GM19099 (cell line): Measurements from ENCODE around the gene DRAM2.

Experiments used
- POLR2A ChIP-seq: IDR thresholded peaks from 3 replicates; pipeline ENCODE4 v1.6.1; 2011; ENCODE audit warnings: low read depth; ENCODE audit not compliant: insufficient read length; ENCODE audit errors: extremely low read depth

The DRAM2 gene

GRCh38 chr1:111139956-111140679 lies at the start of gene DRAM2, which contains the start of gene CEPT1:
Gene DRAM2, minus strand, starts transcription at chr1:111140093. Its CDS starts 8,539 bp downstream, at chr1:111131554.
Gene CEPT1, plus strand, starts transcription at chr1:111140223. Its CDS starts 7,492 bp downstream, at chr1:111147715.
- peak; percentile 93 for TF ChIP-seq POLR2A

DNA sequence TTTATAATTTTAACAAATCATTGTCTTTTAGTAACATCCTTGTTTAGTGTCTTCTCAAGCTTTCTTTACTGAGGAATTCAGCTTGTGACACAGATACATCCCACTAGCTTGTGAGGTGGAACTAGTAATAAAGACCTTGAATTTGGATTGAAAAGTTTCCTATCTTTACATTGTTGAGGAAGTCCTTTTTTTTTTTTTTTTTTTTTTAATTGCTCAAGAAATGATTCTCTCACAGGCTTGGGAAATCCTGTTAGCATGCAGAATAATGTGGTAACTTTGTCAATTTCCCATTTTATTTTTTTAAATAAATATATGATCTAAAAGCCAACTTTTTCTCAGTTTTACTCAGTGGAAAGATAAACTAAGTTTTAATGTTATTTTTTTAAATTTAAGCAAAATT lies 44.8 kb upstream of the DRAM2 start:
- no peak for TF ChIP-seq POLR2A

DNA sequence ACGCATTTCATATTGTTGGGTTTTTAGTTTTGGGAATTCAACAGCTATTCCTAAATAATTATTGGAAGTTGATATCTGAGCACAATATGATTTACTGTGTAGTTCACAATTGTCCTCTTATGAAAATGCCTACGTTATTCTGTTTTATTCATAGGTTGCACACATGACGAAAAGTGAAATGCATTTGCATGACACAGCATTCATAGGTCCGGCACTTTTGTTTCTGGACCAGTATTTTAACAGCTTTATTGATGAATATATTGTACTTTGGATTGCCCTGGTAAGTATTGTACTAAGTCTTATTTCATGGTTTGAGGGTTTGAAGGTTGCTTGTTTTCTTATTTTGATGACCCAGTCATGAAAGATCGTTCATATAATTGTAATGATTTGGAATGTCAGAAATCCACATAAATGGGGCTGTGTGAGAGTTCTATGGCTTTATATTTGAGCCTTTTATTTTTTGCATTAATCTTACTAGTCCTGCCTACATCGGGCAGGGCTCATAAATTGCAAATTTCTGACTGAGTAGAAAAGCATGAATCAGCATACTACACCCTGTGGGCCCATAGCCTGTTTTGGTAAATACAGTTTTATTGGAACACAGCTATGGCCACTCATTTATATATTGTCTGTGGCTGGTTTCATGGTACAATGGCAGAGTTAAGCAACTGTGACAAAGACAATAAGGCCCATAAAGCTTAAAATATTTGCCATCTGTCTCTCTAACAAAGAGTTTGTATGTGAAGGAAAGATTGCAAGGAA lies 43.6 kb upstream of the DRAM2 start:
- no peak for TF ChIP-seq POLR2A

DNA sequence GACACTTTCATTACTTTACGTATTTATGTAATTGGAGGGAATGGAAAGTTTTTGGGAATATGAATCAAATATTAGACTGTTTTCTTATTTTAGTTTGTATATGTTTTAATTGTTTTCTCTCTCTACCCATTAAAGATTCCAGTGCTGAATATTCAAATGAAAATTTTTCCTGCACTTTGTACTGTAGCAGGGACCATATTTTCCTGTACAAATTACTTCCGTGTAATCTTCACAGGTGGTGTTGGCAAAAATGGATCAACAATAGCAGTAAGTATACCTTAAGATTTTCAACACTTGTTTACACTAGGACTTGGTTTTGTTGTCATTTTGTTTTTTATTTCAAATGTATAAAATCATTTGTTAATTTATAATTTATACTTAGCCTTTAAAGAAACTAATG lies 42.2 kb upstream of the DRAM2 start:
- no peak for TF ChIP-seq POLR2A

DNA sequence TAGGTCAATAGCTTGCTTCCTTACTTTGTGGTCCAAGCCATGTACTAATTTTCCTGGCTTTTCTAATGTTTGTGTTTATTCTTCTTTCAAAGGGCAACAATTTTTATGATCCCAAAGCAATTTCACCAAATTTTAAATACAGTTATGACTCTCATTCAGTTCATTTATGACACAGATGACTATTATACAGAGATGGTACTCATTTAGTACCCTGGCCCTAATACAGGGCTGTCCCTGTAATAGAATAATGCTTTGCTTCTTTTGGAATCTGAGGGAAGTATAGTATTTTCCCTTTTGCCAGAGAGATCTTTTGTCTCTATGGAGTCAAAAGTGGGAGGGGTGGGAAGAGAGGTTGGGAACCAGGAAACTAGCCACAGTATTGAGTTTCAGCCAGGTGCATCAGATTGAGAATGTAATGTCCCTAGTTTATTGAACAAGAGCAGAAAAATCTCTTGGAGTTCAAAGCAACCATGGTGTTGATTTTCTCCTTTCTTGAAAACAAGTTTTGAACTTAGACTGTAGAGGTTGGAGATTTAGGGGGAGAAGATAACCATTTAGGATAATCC lies 40.2 kb upstream of the DRAM2 start:
- no peak for TF ChIP-seq POLR2A

DNA sequence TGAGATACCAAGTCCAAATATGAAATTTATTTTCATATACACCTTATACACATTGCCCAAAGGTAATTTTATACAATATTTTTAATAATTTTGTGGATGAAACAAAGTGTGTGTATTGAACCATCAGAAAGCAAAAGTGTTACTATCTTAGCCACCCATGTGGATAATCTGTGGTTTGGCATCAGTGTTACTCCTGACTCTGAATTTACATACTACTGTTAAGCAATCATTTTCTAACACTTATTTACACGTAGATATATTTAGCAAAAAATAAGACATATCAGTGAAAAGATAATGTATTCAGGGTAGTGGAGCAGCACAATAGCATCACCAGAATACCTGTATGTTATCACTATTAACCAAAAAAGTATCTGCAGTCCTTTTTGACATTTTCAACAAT lies 36.8 kb upstream of the DRAM2 start:
- TF ChIP-seq POLR2A, result no peak

DNA sequence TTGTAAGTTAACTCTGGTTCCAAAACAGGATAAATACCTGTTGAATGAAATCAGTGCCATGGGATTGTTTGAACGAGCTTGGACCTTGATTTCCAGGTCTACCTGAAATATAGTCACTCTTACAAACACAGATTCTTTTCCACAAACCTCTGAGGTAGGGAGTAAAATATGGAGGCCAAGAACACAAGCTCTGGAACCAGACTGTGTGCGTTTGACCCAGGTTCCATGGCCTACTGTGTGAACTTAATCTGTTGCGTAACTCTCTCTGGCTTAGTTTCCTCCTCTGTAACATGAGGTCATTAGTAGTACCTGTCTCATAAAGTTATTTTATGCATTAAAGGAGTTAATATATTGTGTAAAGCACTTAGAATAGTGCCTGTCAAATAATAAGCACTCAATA lies 35.5 kb upstream of the DRAM2 start:
- TF ChIP-seq POLR2A, result no peak

- TF ChIP-seq POLR2A, result no peak
Observed at GRCh38 chr1:111174070-111174469, 34.2 kb upstream of the DRAM2 start.

DNA sequence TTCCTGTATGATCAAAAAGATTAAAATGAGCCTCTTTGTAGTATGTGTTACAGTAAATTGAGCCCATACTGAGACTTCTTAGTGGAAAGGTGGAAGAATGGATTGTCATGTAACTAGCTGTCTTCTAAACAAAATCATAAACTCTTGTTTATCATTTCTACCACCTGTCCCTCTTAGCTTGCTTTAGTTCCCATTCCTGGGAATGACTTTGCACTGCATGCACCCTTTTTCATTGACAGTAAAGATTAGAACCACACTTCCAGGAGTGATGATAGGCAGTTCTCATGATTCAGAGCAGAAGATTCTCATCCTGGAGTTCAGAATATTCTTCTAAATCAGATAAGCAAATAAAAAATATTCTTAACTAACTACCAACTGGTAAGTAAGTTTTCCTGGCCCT lies 32.6 kb upstream of the DRAM2 start:
- no peak for TF ChIP-seq POLR2A

- no peak for TF ChIP-seq POLR2A
Observed at GRCh38 chr1:111164151-111164550, 24.3 kb upstream of the DRAM2 start.

GRCh38 chr1:111163363-111163762 lies 23.5 kb upstream of the DRAM2 start:
- no peak for TF ChIP-seq POLR2A

DNA sequence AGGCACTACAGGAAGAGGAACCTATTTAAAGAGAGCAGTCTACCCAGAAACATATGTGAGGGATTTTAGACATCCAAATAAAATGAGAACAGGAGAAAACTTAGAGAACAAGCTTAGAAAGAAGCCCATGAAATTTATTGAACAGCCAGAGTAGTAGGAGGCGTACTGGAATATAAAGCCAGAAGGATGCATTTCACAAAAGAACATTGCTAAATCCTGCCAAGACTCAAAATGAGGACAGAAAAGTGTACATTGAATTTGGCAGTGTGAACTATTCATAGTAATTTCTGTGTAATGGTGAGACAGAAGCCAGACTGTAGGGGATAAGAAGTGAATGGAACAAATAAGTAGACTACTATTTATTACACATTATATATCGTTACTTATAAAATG lies 22.6 kb upstream of the DRAM2 start:
- no peak for TF ChIP-seq POLR2A

DNA sequence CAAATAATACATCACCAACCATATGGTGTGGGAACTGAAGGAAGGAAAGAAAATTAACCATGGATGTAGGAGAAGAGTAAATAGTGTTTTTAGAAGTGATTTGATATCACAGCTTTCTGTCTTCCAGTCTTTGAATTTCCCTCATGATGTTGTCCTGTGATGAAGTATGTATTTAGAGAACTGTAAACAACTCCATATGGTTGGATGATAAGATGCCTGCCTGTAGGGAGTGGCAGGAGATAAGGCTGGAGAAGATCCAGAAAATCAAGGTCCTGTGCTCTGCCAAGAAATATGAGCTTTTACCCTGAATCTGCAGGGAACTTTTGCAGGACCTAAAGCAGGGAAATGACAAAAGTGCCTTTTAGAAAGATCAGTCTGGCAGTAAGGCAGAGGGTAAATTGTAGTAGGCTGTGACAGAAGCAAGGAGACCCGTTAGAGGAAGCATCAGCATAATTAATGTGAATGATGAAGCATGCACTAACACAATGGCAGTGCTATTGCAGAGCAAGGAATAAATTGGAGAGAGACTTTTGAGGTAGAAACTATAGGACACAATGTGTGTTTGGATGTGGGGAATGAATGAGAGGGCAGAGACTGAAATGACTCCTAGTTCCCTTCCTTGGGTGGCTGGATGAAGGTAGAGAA lies 22.1 kb upstream of the DRAM2 start:
- no peak for TF ChIP-seq POLR2A

DNA sequence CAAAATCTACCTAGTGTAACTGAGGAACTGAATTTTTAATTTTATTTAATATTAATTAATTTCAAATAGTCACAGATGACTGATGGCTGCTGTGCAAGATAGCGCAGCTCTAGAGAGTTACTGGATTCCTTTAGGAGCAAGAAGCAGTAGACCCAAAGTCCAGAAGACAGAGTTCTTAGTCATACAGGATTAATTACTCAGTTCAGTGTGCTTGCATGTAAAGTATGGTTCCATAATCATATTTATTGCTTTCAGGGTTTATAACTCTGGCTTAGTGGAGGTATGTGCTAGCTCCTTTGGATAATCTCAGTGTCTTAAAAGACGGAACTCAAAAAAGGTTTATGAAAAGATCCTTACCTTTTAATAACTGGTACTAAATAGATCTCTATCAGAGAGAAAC lies 17.5 kb upstream of the DRAM2 start:
- no peak for TF ChIP-seq POLR2A

- no peak for TF ChIP-seq POLR2A
Observed at GRCh38 chr1:111154021-111154999, 14.4 kb upstream of the DRAM2 start.

- TF ChIP-seq POLR2A, result no peak
Observed at GRCh38 chr1:111151838-111152237, 11.9 kb upstream of the DRAM2 start.
